Activated naive CD4-positive, alpha-beta T cell treated with anti-CD3 and anti-CD28 coated beads, Interleukin-2, amount 50 U/mL, for 72 hours (primary cell): ENCODE measurements around the gene GPRC5C. TPM values are rescaled to one million over a fixed set of nuclear protein-coding genes. Genes with fewer than 3 reads are reported as not detected.
"Not testable (repeated sequence)": the region's sequence is repeated elsewhere in the genome, so short reads cannot be mapped to it uniquely, and the experiment has no call there.

Source experiments
- ATAC-seq, 2 donors: fragments of 150-1000 bp; cut with Tn5 transposase; 2 replicates each; pipeline ENCODE4 v1.10.0; 2021; ENCODE audit warnings: mild to moderate bottlenecking in 2 of 2, moderate library complexity in 2 of 2
- DNase-seq, 2 donors: peaks; one replicate each; pipeline ENCODE4 v3.0.0; 2021 to 2022; ENCODE audit warnings: low spot score in 2 of 2
- H3K27ac Mint-ChIP-seq, 2 donors: one replicate each; pipeline ENCODE4 v1.8.0; 2022; ENCODE audit warnings: mild to moderate bottlenecking in 2 of 2, mixed read lengths in 2 of 2
- H3K36me3 Mint-ChIP-seq, 2 donors: one replicate each; pipeline ENCODE4 v1.8.0; 2022; ENCODE audit warnings: mixed read lengths in 2 of 2
- H3K9me3 Mint-ChIP-seq, 2 donors: one replicate each; pipeline ENCODE4 v1.8.0; 2022; ENCODE audit warnings: mixed read lengths in 2 of 2
- total RNA-seq, 2 donors: library from RNA; stranded (reverse); gene quantifications; one replicate each; pipeline ENCODE4 v1.2.3, GENCODE V29; 2022

Gene GPRC5C
- total RNA-seq, 2 donors from 2014 or later: 2.3 TPM; not detected in 1

DNA sequence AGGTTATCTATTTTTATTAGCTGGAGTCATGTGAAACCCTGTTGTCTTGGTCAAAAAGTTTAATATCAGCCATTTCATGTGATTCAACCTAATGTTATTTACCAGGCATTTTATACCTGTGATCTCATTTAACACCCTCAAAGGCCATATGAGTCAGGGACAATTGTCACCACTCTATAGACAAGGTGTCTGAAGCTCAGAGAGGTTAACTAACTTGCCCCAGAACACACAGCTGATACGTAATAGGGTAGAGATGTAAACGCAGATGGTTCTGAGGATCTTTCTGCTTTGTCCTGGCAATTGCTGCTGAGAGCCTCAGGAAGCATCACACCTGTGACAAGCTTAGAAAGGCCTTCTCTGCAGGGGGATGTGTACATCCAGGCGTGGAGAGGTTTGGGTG lies 39.5 kb downstream of the GPRC5C start:
- ATAC-seq (peak in 1 of 2 donors; percentile 35), DNase-seq (no peak)
- Mint-ChIP-seq H3K36me3 (peaks cover 16 to 20% of the 10 kb centered on the region in 2 donors), H3K9me3 (peaks cover 0 to 16% of the 10 kb centered on the region in 2 donors), H3K27ac (no peak overlapping the region)

DNA sequence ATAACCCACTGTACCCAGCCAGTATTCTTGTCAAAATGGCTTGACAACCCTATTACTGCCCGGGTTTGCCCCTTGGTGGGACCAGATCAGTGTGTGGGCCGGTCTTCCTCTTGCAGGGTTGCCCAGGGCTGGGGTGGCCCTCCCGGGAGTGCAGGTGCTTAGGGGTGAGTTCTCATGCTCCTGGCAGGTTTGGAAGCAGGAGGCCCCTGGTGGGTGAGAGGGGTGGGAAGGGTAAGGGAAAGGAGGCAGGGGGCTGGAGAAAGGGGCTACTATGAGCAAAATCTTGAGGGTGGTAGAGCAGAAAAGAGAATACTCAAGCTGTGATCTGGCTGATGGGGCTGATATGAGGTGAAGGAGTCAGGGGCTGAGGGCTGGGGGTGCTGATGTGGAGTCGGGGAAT lies 41.0 kb downstream of the GPRC5C start:
- peak overlapping the region in 1 of 2 donors; percentile 70 for H3K27ac Mint-ChIP-seq
- DNase-seq (no peak), ATAC-seq (no peak)
- peaks cover 16 to 20% of the 10 kb centered on the region in 2 donors for H3K36me3 Mint-ChIP-seq
- peaks cover 0 to 21% of the 10 kb centered on the region in 2 donors for H3K9me3 Mint-ChIP-seq

GRCh38 chr17:74473294-74473693 lies 41.4 kb downstream of the GPRC5C start:
- peaks cover 0 to 21% of the 10 kb centered on the region in 2 donors for H3K9me3 Mint-ChIP-seq
- H3K36me3 Mint-ChIP-seq: peaks cover 16 to 20% of the 10 kb centered on the region in 2 donors
- peak overlapping the region; percentile 65 to 70 for H3K27ac Mint-ChIP-seq
- DNase-seq (no peak), ATAC-seq (no peak)

DNA sequence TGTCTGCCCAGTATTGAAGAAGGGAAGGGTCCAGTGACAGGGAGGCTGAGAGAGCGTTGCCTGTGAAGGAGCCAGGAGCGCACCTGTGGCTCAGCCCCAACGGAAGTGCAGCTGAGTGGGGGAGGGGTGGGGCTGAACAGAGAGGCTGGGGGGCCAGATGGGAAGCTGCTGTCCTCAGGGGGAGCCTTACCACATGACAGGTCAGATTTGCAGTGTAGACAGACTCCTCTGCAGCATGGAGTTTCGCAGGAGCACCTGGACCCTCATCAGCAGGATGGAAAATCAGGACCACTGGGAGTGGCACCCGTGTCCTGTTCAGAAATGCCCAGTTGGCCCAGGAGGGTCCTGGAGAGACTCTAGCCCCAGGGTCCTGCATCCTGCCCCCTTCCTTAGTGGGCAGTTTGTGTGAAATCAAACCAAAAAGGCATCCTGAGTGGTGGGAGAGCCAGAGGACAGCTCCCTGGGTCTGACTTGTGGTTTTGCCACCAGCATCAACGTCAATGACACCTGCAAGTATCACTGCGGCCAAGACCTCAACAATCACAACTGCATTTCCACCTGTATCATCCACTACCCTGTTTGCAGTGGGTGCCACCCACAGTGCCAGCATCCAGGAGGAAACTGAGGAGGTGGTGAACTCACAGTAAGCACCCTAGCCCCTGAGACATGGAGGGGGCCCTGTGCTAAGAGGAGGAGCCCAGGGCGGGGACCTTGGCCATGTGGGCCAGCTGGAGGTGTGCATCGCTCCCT lies 42.3 kb downstream of the GPRC5C start:
- DNase-seq (no peak), ATAC-seq (peak in 1 of 2 donors; percentile 28)
- H3K27ac Mint-ChIP-seq: peak overlapping the region in 1 of 2 donors; percentile 70
- peaks cover 0 to 21% of the 10 kb centered on the region in 2 donors for H3K9me3 Mint-ChIP-seq
- H3K36me3 Mint-ChIP-seq: peaks cover 16 to 20% of the 10 kb centered on the region in 2 donors

GRCh38 chr17:74475189-74475588 lies 43.3 kb downstream of the GPRC5C start:
- ATAC-seq (peak in 1 of 2 donors; percentile 45), DNase-seq (no peak)
- H3K36me3 Mint-ChIP-seq: peaks cover 16 to 20% of the 10 kb centered on the region in 2 donors
- peaks cover 0 to 21% of the 10 kb centered on the region in 2 donors for H3K9me3 Mint-ChIP-seq
- H3K27ac Mint-ChIP-seq: no peak overlapping the region

- ATAC-seq: no peak
- Mint-ChIP-seq H3K9me3 (peaks cover 0 to 21% of the 10 kb centered on the region in 2 donors), H3K27ac (no peak overlapping the region), H3K36me3 (peaks cover 16 to 20% of the 10 kb centered on the region in 2 donors)
- DNase-seq: no peak
Measured at GRCh38 chr17:74477411-74477810, 45.5 kb downstream of the GPRC5C start.

DNA sequence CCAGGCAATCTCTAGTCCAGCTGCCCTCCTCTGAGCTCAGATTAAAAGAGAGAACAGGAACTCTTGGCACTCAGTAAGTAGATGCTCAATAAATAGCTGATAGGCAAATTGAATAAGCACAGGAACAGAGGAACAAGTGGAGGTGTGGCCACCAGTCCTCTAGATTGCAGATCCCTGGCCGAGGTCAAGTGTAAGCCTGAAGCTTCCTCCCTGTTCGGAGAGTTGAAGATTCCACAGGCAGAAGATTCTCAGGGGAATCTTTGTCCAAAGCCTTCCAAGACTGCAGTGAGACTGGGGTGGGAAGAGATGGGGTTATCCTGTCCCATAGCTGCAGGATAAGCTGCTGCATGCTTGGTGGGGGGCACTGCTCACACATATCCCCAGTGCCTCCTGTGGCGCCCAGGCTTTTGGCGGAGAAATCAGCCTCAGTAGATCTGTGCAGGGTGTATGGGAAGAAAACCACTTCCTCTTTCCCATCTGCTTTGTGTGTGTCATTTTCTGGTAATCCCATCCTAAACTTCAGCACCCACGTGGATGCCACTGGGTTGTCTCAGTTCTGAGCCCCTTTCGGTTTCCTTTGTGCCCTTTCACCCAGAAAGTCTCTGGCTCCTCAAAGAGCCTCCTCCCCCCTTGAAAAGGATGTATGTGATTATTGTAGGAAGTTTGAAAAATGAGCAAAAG lies 46.7 kb downstream of the GPRC5C start:
- ATAC-seq (peak; percentile 82 to 87), DNase-seq (no peak)
- Mint-ChIP-seq H3K27ac (peak overlapping the region; percentile 32 to 38), H3K9me3 (peaks cover 0 to 21% of the 10 kb centered on the region in 2 donors), H3K36me3 (peaks cover 14 to 20% of the 10 kb centered on the region in 2 donors)

DNA sequence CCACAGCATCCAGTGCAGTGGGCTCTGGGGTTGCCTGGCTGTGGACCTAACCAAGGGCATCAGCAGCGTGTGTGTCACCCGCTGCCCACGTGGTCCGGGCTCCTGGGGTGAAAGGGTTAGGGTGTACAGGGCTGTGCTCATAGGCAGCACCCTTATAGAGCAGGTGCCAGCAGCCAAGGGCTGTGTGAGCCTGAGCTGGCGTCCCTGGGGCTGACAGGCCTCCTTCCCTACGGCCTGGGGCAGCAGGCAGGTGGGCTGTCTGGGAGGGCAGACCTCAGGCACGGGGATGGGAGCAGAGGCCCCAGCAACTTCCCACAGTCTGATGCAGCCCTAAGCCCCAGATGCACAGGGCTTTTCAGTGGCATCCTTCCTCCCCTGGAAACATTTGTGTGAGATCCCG lies 48.4 kb downstream of the GPRC5C start:
- H3K36me3 Mint-ChIP-seq: peaks cover 4 to 9% of the 10 kb centered on the region in 2 donors
- peak overlapping the region; percentile 32 to 46 for H3K27ac Mint-ChIP-seq
- no peak for ATAC-seq
- DNase-seq: no peak
- peaks cover 0 to 14% of the 10 kb centered on the region in 2 donors for H3K9me3 Mint-ChIP-seq

- Mint-ChIP-seq H3K27ac (peak overlapping the region in 1 of 2 donors; percentile 93), H3K36me3 (no peaks in the 10 kb centered on the region)
- ATAC-seq: no peak
Measured at GRCh38 chr17:74481621-74482020, 49.7 kb downstream of the GPRC5C start.

GRCh38 chr17:74484066-74484465 lies 52.2 kb downstream of the GPRC5C start:
- H3K36me3 Mint-ChIP-seq: no peaks in the 10 kb centered on the region
- DNase-seq (no peak), ATAC-seq (no peak)
- no peak overlapping the region for H3K27ac Mint-ChIP-seq
- H3K9me3 Mint-ChIP-seq: peaks cover 0 to 4% of the 10 kb centered on the region in 2 donors

More at GRCh38 chr17:74481621-74482020, 49.7 kb downstream of the GPRC5C start:
- DNase-seq: no peak
- H3K9me3 Mint-ChIP-seq: peaks cover 0 to 2% of the 10 kb centered on the region in 2 donors

DNA sequence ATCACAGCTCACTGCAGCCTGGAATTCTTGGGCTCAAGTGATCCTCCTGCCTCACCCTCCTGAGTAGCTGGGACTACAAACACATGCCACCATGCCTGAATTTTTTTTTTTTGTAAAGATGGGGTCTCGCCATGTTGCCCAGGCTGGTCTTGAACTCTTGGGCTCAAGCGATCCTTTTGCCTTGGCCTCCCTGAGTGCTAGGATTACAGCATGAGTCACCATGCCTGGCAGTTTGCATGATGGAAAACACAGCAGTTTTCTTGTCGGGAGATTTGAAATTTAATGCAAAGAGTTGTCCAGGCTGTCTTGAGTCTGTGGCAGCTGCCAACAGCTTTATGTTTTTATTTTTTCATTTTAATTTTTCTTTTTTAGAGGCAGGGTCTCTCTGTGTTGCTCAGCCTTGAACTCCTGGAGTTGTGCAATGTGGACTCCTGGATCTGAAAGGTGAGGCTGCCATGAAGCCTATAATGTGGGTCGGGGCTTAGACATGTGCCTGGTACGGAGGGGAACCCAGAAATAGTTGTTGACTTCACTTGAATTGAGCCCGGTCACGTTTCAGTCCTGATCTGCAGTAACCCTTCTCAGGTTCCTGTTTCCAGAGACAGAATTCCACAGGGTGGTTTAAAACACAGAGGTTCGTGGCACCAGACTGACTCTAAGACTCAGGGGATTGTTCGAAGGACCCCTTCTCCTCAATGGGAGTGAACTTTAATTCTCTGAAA lies 53.3 kb downstream of the GPRC5C start:
- H3K27ac Mint-ChIP-seq: no peak overlapping the region
- ATAC-seq (no peak), DNase-seq (no peak)
- H3K9me3 Mint-ChIP-seq: peaks cover 0 to 4% of the 10 kb centered on the region in 2 donors
- no peaks in the 10 kb centered on the region for H3K36me3 Mint-ChIP-seq

DNA sequence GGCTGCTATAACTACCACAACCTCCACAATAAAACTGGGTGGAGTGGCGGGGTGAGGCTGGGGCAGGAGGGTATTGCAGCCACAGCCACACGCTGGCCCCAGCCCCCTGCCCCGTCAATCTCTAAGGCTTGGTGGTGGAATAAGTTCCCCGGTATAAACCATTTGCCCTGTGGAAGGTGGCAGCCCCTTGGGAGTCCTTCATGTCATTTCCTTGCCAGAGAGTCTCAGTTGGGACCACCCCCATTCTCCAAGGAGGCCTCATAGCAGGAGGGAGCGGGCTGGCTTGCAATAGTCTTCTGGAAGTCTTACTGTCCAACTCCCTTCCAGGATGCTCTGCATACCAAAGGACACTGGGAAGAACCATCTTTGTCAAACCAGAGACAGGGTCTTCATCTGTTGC lies 54.0 kb downstream of the GPRC5C start:
- Mint-ChIP-seq H3K9me3 (peaks cover 0 to 4% of the 10 kb centered on the region in 2 donors), H3K27ac (no peak overlapping the region), H3K36me3 (no peaks in the 10 kb centered on the region)
- no peak for ATAC-seq
- DNase-seq: no peak

DNA sequence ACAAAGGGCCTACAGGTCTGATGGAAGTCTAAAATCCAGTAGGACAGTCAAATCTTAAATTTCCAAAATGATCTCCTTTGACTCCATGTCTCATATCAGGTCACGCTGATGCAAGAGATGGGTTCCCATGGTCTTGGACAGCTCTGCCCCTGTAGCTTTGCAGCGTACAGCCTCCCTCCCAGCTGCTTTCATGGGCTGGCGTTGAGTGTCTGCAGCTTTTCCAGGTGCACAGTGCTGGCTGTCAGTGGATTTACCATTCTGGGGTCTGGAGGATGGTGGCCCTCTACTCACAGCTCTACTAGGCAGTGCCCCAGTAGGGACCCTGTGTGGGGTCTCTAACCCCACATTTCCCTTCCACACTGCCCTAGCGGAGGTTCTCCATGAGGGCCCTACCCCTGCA lies 56.4 kb downstream of the GPRC5C start:
- not testable (repeated sequence) for H3K27ac Mint-ChIP-seq, DNase-seq, H3K36me3 Mint-ChIP-seq, H3K9me3 Mint-ChIP-seq, ATAC-seq

GRCh38 chr17:74490716-74491115 lies 58.8 kb downstream of the GPRC5C start:
- no peak for DNase-seq
- Mint-ChIP-seq H3K27ac (no peak overlapping the region), H3K36me3 (no peaks in the 10 kb centered on the region), H3K9me3 (peaks cover 0 to 4% of the 10 kb centered on the region in 2 donors)
- no peak for ATAC-seq

- Mint-ChIP-seq H3K36me3 (no peaks in the 10 kb centered on the region), H3K27ac (no peak overlapping the region), H3K9me3 (peaks cover 0 to 4% of the 10 kb centered on the region in 2 donors)
- no peak for ATAC-seq
- DNase-seq: no peak
Measured at GRCh38 chr17:74491626-74492025, 59.7 kb downstream of the GPRC5C start.

DNA sequence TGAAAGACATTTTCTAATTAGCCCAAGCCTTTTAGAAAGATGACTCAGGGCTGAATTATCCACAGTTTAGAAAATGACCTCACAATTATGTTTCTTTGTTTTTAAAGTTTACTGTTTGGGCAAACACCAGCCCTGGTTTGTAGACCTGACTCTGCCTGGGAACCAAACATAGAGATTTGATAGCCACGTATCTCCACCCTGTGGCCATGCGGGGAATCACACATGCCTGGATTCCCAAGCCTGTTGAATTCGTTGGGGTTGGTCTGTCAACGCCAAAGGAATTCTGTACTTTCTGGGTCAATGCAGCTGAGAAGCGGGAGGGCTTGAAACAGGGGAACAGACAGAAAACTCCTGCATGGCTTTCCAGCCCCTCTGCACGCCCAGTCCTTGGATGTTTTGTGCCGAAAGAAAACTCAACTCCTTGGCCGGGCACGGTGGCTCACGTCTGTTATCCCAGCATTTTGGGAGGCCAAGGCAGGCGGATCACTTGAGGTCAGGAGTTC lies 61.5 kb downstream of the GPRC5C start:
- Mint-ChIP-seq H3K9me3 (no peaks in the 10 kb centered on the region), H3K27ac (no peak overlapping the region), H3K36me3 (no peaks in the 10 kb centered on the region)
- peak in 1 of 2 donors; percentile 63 for DNase-seq
- peak; percentile 53 to 68 for ATAC-seq
